Trophoblast cell (in vitro differentiated cells and primary cell): ENCODE data around the gene PDE4B.
A peak's percentile ranks its signal among the peaks of the same experiment; 100 is the strongest.

Experiments
- DNase-seq, 2 donors: peaks; one replicate each; pipeline ENCODE4 v3.0.0-alpha.2; 2016
- H2AFZ ChIP-seq: 2 replicates; pipeline ENCODE4 v1.6.1; 2013; ENCODE audit warnings: low read length, moderate library complexity, mild to moderate bottlenecking; ENCODE audit not compliant: insufficient read depth, poor library complexity
- H2AK5ac ChIP-seq: 2 replicates; pipeline ENCODE4 v1.6.1; 2013; ENCODE audit warnings: mild to moderate bottlenecking, low read length
- H2BK120ac ChIP-seq: 2 replicates; pipeline ENCODE4 v1.6.1; 2013; ENCODE audit warnings: low read length, mild to moderate bottlenecking, moderate library complexity; ENCODE audit not compliant: insufficient read depth, poor library complexity
- H2BK12ac ChIP-seq: 2 replicates; pipeline ENCODE4 v1.6.1; 2013; ENCODE audit warnings: mild to moderate bottlenecking, low read length, moderate library complexity
- H2BK5ac ChIP-seq: 2 replicates; pipeline ENCODE4 v1.6.1; 2013; ENCODE audit warnings: low read length, low read depth, moderate library complexity, mild to moderate bottlenecking; ENCODE audit not compliant: poor library complexity
- H3K14ac ChIP-seq: 2 replicates; pipeline ENCODE4 v1.6.1; 2013; ENCODE audit warnings: mild to moderate bottlenecking, low read length
- H3K18ac ChIP-seq: 2 replicates; pipeline ENCODE4 v1.6.1; 2013; ENCODE audit warnings: mild to moderate bottlenecking, low read length
- H3K23ac ChIP-seq: 2 replicates; pipeline ENCODE4 v1.6.1; 2013; ENCODE audit warnings: low read length
- H3K27ac ChIP-seq: 2 replicates; pipeline ENCODE4 v1.5.1; 2013; ENCODE audit warnings: low read depth, mild to moderate bottlenecking, inconsistent platforms, low read length, moderate library complexity
- H3K27me3 ChIP-seq: 2 replicates; pipeline ENCODE4 v1.6.1; 2013; ENCODE audit warnings: inconsistent platforms, mild to moderate bottlenecking, low read length, moderate library complexity; ENCODE audit not compliant: insufficient read depth
- H3K36me3 ChIP-seq, 2 experiments: 1 replicate in 1 of 2; 2 replicates in 1 of 2; pipeline ENCODE4 v1.6.1; 2013; ENCODE audit warnings: low read length in 2 of 2, mild to moderate bottlenecking in 2 of 2, moderate library complexity in 1 of 2; ENCODE audit not compliant: insufficient read depth in 2 of 2, control insufficient read depth in 1 of 2
- H3K4ac ChIP-seq: 2 replicates; pipeline ENCODE4 v1.6.1; 2013; ENCODE audit warnings: low read depth, mild to moderate bottlenecking, low read length, moderate library complexity
- H3K4me1 ChIP-seq, 2 experiments: 1 replicate in 1 of 2; 2 replicates in 1 of 2; pipeline ENCODE4 v1.6.1; 2013; ENCODE audit warnings: low read length in 2 of 2, mild to moderate bottlenecking in 2 of 2, moderate library complexity in 1 of 2; ENCODE audit not compliant: insufficient read depth in 2 of 2, control insufficient read depth in 1 of 2
- H3K4me2 ChIP-seq: 2 replicates; pipeline ENCODE4 v1.6.1; 2013; ENCODE audit warnings: inconsistent platforms, mild to moderate bottlenecking, low read length, moderate library complexity
- H3K4me3 ChIP-seq: 2 replicates; pipeline ENCODE4 v1.5.1; 2013; ENCODE audit warnings: mild to moderate bottlenecking, low read depth, low read length, inconsistent platforms
- H3K79me1 ChIP-seq: one replicate; pipeline ENCODE4 v1.6.1; 2013; ENCODE audit warnings: low read length
- H3K79me2 ChIP-seq: 2 replicates; pipeline ENCODE4 v1.6.1; 2013; ENCODE audit warnings: low read length, mild to moderate bottlenecking; ENCODE audit not compliant: control insufficient read depth, insufficient read depth, poor library complexity
- H3K9ac ChIP-seq: 2 replicates; pipeline ENCODE4 v1.6.1; 2013; ENCODE audit warnings: mild to moderate bottlenecking, low read length
- H3K9me3 ChIP-seq: 2 replicates; pipeline ENCODE4 v1.6.1; 2013; ENCODE audit warnings: low read depth, mild to moderate bottlenecking, control low read depth, inconsistent platforms, low read length; ENCODE audit not compliant: insufficient read depth
- H4K12ac ChIP-seq: 2 replicates; pipeline ENCODE4 v1.6.1; 2013; ENCODE audit warnings: low read depth, mild to moderate bottlenecking, low read length, moderate library complexity
- H4K8ac ChIP-seq: 2 replicates; pipeline ENCODE4 v1.6.1; 2013; ENCODE audit warnings: low read depth, mild to moderate bottlenecking, low read length, moderate library complexity
- H4K91ac ChIP-seq: one replicate; pipeline ENCODE4 v1.6.1; 2013; ENCODE audit warnings: low read depth, mild to moderate bottlenecking, low read length, moderate library complexity
- WGBS: extraction: QIAGEN DNeasy Blood & Tissue Kit; methylation state at CpG from one replicate; pipeline ENCODE4 v1.1.7; 2013; ENCODE audit warnings: missing lambda C conversion rate; ENCODE audit not compliant: insufficient read length, insufficient coverage; ENCODE audit errors: extremely low coverage; 5-methylcytosine and 5-hydroxymethylcytosine counted together

PDE4B gene

DNA sequence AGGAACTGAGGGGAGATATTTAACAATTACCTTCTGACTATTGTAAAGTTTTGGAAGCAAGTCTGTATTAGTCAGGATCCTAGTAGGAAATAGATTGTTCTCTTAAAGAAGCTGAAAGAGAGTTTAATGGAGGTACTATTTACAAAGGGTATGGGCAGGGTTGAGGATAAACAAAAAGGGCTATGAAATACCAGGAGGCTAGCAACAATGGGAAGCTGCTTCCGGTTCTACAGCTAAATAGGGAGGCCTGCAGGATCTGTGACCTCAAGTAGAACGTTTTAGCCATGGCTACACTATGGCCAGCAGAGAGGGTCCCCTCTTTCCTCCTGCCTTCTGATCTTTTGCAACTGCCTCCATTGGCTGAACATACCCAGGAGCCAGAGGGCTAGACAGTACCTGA lies 117.7 kb downstream of the PDE4B start:
- no peak overlapping the region for H3K18ac ChIP-seq
- H3K14ac ChIP-seq, result no peak overlapping the region

DNA sequence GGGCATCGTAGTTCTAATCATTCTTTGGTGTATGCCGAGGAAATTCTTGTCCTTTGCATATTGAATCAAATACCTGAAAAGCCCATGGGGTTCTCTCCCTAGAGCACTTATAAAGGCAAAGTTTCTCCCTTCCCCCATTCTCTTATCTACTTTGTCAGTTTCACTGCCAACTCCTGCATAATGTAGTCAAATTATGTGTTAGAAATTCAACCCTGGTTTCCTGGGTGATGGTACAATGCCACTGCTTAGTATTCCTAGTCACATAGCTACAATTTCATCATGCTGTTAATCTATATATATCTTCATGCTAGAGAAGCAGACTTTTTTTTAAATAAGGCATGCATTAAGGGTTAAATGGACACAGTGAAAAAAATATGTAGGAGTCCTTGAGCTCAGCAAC lies 119.0 kb downstream of the PDE4B start:
- Histone ChIP-seq H3K18ac (no peak overlapping the region), H3K79me1 (no peaks in the 10 kb centered on the region), H2AFZ (no peak overlapping the region), H3K27ac (no peak overlapping the region), H4K12ac (no peak overlapping the region), H3K4me3 (no peak overlapping the region), H4K8ac (no peak overlapping the region), H3K4ac (no peak overlapping the region), H3K23ac (no peak overlapping the region), H4K91ac (no peak overlapping the region), H2BK12ac (no peak overlapping the region), H3K36me3 (no peaks in the 10 kb centered on the region), H2BK5ac (no peak overlapping the region), H3K9ac (no peak overlapping the region), H3K14ac (no peak overlapping the region), H3K4me1 (no peaks in the 10 kb centered on the region), H2BK120ac (no peak overlapping the region), H2AK5ac (no peak overlapping the region), H3K79me2 (no peaks in the 10 kb centered on the region), H3K27me3 (no peaks in the 10 kb centered on the region), H3K4me2 (no peak overlapping the region), H3K9me3 (no peaks in the 10 kb centered on the region)
- DNase-seq, result no peak
- no CpG with 5 or more reads among the region's 2 CpGs for WGBS

More for the DNA sequence above, 117.7 kb downstream of the PDE4B start:
- no peak for DNase-seq
- H3K23ac ChIP-seq, result peak overlapping the region; percentile 21
- no peak overlapping the region for H2AFZ ChIP-seq
- no peak overlapping the region for H3K27ac ChIP-seq
- H3K4me3 ChIP-seq, result no peak overlapping the region
- no peak overlapping the region for H2BK5ac ChIP-seq
- H3K9ac ChIP-seq, result peak overlapping the region; percentile 52
- H3K4me2 ChIP-seq, result no peak overlapping the region
- H3K79me2 ChIP-seq, result no peaks in the 10 kb centered on the region
- no peaks in the 10 kb centered on the region for H3K9me3 ChIP-seq
- H4K12ac ChIP-seq, result no peak overlapping the region
- H4K91ac ChIP-seq, result no peak overlapping the region
- no peaks in the 10 kb centered on the region for H3K36me3 ChIP-seq
- no peaks in the 10 kb centered on the region for H3K79me1 ChIP-seq
- no peaks in the 10 kb centered on the region for H3K27me3 ChIP-seq
- no peak overlapping the region for H3K4ac ChIP-seq
- no peaks in the 10 kb centered on the region for H3K4me1 ChIP-seq
- no CpG with 5 or more reads among the region's 2 CpGs for WGBS
- no peak overlapping the region for H2BK12ac ChIP-seq
- H2AK5ac ChIP-seq, result no peak overlapping the region
- H4K8ac ChIP-seq, result no peak overlapping the region
- no peak overlapping the region for H2BK120ac ChIP-seq

- no peak overlapping the region for H2AK5ac ChIP-seq
Measured at GRCh38 chr1:65918564-65918963, 125.9 kb downstream of the PDE4B start.

DNA sequence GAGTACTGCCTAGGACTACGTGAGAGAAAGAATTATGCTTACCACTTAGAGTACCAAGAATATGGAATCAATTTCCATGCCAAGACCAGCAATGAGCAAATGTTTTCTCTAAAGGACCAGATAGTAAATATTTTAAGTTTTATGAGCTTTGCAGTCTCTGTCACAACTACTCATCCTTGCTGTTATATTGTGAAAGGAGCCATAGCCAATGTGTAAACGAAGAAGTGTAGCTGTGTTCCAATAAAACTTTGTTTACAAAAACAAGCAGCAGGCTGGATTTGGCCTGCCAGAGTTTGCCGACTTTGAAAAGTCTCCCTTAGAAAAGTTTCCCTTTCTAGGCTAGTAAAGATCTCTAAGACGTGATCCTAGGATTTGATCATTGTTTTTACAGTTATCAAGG lies 128.8 kb downstream of the PDE4B start:
- Histone ChIP-seq H3K79me2 (no peaks in the 10 kb centered on the region), H4K8ac (no peak overlapping the region), H2AK5ac (no peak overlapping the region), H2BK12ac (no peak overlapping the region), H2BK5ac (no peak overlapping the region), H4K12ac (no peak overlapping the region), H2BK120ac (no peak overlapping the region), H3K9ac (no peak overlapping the region), H2AFZ (no peak overlapping the region), H3K9me3 (no peaks in the 10 kb centered on the region), H3K23ac (no peak overlapping the region), H3K4ac (no peak overlapping the region), H3K27ac (no peak overlapping the region), H3K14ac (no peak overlapping the region), H3K4me3 (no peak overlapping the region), H4K91ac (no peak overlapping the region), H3K18ac (no peak overlapping the region), H3K27me3 (no peaks in the 10 kb centered on the region), H3K4me1 (no peaks in the 10 kb centered on the region), H3K4me2 (no peak overlapping the region), H3K36me3 (no peaks in the 10 kb centered on the region), H3K79me1 (no peaks in the 10 kb centered on the region)
- DNase-seq, result no peak
- WGBS, result no CpG with 5 or more reads among the region's 4 CpGs

More at GRCh38 chr1:65918564-65918963, 125.9 kb downstream of the PDE4B start:
- no peak overlapping the region for H4K8ac ChIP-seq
- H3K9me3 ChIP-seq, result no peaks in the 10 kb centered on the region
- H3K9ac ChIP-seq, result no peak overlapping the region
- no peak overlapping the region for H3K27ac ChIP-seq
- no peak overlapping the region for H2BK12ac ChIP-seq
- no peaks in the 10 kb centered on the region for H3K36me3 ChIP-seq
- no peak overlapping the region for H3K14ac ChIP-seq
- H3K23ac ChIP-seq, result no peak overlapping the region
- no peaks in the 10 kb centered on the region for H3K79me2 ChIP-seq
- H2AFZ ChIP-seq, result no peak overlapping the region
- no peaks in the 10 kb centered on the region for H3K27me3 ChIP-seq
- H2BK120ac ChIP-seq, result no peak overlapping the region
- H3K4me1 ChIP-seq, result no peaks in the 10 kb centered on the region
- no CpG with 5 or more reads among the region's 4 CpGs for WGBS
- H3K4me3 ChIP-seq, result no peak overlapping the region
- H3K79me1 ChIP-seq, result no peaks in the 10 kb centered on the region
- H4K91ac ChIP-seq, result no peak overlapping the region
- H3K4ac ChIP-seq, result no peak overlapping the region
- DNase-seq, result no peak
- H3K4me2 ChIP-seq, result no peak overlapping the region
- H2BK5ac ChIP-seq, result no peak overlapping the region
- H4K12ac ChIP-seq, result no peak overlapping the region
- H3K18ac ChIP-seq, result no peak overlapping the region
